ENCODE data around the gene ANKS3. TPM values are rescaled to one million over a fixed set of nuclear protein-coding genes. Genes with fewer than 3 reads are reported as not detected.

The ANKS3 gene
- total RNA-seq, 4 donors from 2014 or later: 22.9 to 35.3 (median 25.1) TPM

GRCh38 chr16:4765511-4766474 lies 31.7 kb upstream of the ANKS3 start:
- WGBS, 2 donors: 73 to 77% methylated on average over 17 to 26 of the region's 26 CpGs
- no peak for TF ChIP-seq CTCF (IDR thresholded peaks at IDR 0.05)
- TF ChIP-seq POLR2A (IDR thresholded peaks at IDR 0.05): no peak
- no peaks in the 10 kb centered on the region for H3K27me3 ChIP-seq
- H3K27ac ChIP-seq: no peak overlapping the region
- peak overlapping the region; percentile 34 to 97 (median 93) for H3K4me3 ChIP-seq (replicated peaks in 1 of 3)
- no peaks in the 10 kb centered on the region for H3K9me3 ChIP-seq
- intact Hi-C loops (cut with DNase I): loop anchor here (5.0 kb wide), 1 partner anchor 37 kb away; the partner anchor contains the start of gene ROGDI
- peaks cover 30 to 33% of the 10 kb centered on the region in 2 donors for H3K36me3 ChIP-seq
- H3K4me1 ChIP-seq: peaks cover 6 to 21% of the 10 kb centered on the region in 2 donors
- DNase-seq: no peak

GRCh38 chr16:4763791-4764190 lies 29.7 kb upstream of the ANKS3 start:
- peaks cover 6 to 21% of the 10 kb centered on the region in 2 donors for H3K4me1 ChIP-seq
- no peak overlapping the region for H3K4me3 ChIP-seq (replicated peaks in 1 of 3)
- WGBS, 2 donors: 95 to 96% methylated on average over 7 of the region's 7 CpGs
- H3K27me3 ChIP-seq: no peaks in the 10 kb centered on the region
- H3K27ac ChIP-seq: no peak overlapping the region
- DNase-seq: no peak
- H3K9me3 ChIP-seq: no peaks in the 10 kb centered on the region
- peaks cover 48 to 51% of the 10 kb centered on the region in 2 donors for H3K36me3 ChIP-seq
- TF ChIP-seq POLR2A (IDR thresholded peaks at IDR 0.05) (no peak), CTCF (IDR thresholded peaks at IDR 0.05) (no peak)
- intact Hi-C loops (cut with DNase I): no loop called here

GRCh38 chr16:4762205-4762604 lies 28.1 kb upstream of the ANKS3 start:
- no peak for DNase-seq
- 81 to 85% methylated on average over 3 to 4 of the region's 9 CpGs for WGBS, 2 donors
- peaks cover 57 to 65% of the 10 kb centered on the region in 2 donors for H3K36me3 ChIP-seq
- H3K27ac ChIP-seq: no peak overlapping the region
- H3K4me1 ChIP-seq: peaks cover 6 to 12% of the 10 kb centered on the region in 2 donors
- no peak for TF ChIP-seq POLR2A (IDR thresholded peaks at IDR 0.05)
- no peak for TF ChIP-seq CTCF (IDR thresholded peaks at IDR 0.05)
- no peaks in the 10 kb centered on the region for H3K9me3 ChIP-seq
- H3K27me3 ChIP-seq: no peaks in the 10 kb centered on the region
- no peak overlapping the region for H3K4me3 ChIP-seq (replicated peaks in 1 of 3)
- intact Hi-C loops (cut with DNase I): no loop called here

- 94 to 98% methylated on average over 14 to 16 of the region's 23 CpGs for WGBS, 2 donors
- H3K9me3 ChIP-seq: no peaks in the 10 kb centered on the region
- TF ChIP-seq POLR2A (IDR thresholded peaks at IDR 0.05) (no peak), CTCF (IDR thresholded peaks at IDR 0.05) (no peak)
- no peak overlapping the region for H3K4me3 ChIP-seq (replicated peaks in 1 of 3)
- no peaks in the 10 kb centered on the region for H3K27me3 ChIP-seq
- peaks cover 57 to 66% of the 10 kb centered on the region in 2 donors for H3K36me3 ChIP-seq
- no peak overlapping the region for H3K27ac ChIP-seq
- no peak for DNase-seq
- H3K4me1 ChIP-seq: peaks cover 0 to under 1% of the 10 kb centered on the region in 2 donors
- intact Hi-C loops (cut with DNase I): no loop called here
Measured at GRCh38 chr16:4760221-4760910, 26.3 kb upstream of the ANKS3 start.

All from thyroid gland (tissue), 4 donors.